Omental fat pad (tissue), 4 donors: ENCODE results near the gene TBX19. TPM values are rescaled to one million over a fixed set of nuclear protein-coding genes. Genes with fewer than 3 reads are reported as not detected.

Experiments used
- ATAC-seq: fragments of 150-250 bp; one replicate; pipeline ENCODE4 v1.9.1; 2016; ENCODE audit warnings: mild to moderate bottlenecking, moderate library complexity; ENCODE audit not compliant: low FRiP score
- DNase-seq: peaks from one replicate; pipeline ENCODE4 v3.0.0-alpha.2; 2019; ENCODE audit warnings: low spot score
- total RNA-seq, 4 donors: library from RNA; depleted of rRNA; stranded (reverse); fragments of >200 nt; gene quantifications; one replicate each; pipeline ENCODE4 v1.1.0, GENCODE V29; 2016
- TF ChIP-seq, protein P1 (sequence below), 3 donors: fragments of 450-650 bp; IDR thresholded peaks; one replicate each; pipeline ENCODE4 v1.5.1; 2016 to 2017; ENCODE audit warnings: antibody characterized with exemption in 3 of 3, mild to moderate bottlenecking in 3 of 3, moderate library complexity in 2 of 3

Gene TBX19
- total RNA-seq, 4 donors from 2014 or later = 0.56 to 1.4 (median 1.3) TPM

DNA sequence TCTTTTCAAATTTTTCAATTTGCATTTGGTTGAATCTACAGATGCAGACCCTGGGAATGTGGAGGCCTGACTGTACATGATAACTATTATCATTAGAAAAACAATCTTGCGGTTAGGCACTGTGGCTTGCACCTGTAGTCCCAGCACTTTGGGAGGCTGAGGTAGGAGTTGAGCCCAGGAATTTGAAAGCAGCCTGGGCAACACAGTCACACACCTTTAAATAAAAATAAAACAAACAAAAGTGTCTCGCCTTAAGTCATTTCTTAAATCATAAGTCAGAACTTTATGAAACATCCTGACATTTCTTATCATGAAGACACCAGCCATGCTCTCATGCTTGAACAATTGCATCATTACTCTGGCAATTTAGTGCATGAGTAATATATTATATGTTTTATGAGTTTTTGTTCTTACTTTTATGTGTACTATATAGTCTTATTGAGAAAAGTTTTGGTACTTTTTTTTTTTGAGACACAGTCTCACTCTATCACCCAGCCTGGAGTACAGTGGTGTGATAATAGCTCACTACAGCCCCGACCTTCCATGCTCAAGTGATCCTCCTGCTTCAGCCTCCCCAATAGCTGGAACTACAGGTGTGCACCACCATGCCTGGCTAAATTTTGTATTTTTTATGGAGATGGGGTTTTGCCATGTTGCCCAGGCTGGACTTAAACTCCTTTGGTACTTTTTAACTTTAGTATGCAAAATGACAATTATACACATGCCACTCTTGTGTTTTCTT lies 7.8 kb downstream of the TBX19 start:
- DNase-seq (no peak), ATAC-seq (no peak)
- TF ChIP-seq, protein P1, sequence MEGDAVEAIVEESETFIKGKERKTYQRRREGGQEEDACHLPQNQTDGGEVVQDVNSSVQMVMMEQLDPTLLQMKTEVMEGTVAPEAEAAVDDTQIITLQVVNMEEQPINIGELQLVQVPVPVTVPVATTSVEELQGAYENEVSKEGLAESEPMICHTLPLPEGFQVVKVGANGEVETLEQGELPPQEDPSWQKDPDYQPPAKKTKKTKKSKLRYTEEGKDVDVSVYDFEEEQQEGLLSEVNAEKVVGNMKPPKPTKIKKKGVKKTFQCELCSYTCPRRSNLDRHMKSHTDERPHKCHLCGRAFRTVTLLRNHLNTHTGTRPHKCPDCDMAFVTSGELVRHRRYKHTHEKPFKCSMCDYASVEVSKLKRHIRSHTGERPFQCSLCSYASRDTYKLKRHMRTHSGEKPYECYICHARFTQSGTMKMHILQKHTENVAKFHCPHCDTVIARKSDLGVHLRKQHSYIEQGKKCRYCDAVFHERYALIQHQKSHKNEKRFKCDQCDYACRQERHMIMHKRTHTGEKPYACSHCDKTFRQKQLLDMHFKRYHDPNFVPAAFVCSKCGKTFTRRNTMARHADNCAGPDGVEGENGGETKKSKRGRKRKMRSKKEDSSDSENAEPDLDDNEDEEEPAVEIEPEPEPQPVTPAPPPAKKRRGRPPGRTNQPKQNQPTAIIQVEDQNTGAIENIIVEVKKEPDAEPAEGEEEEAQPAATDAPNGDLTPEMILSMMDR (IDR thresholded peaks at IDR 0.05) = no peak

GRCh38 chr1:168291222-168291837 lies 10.7 kb downstream of the TBX19 start:
- no peak for DNase-seq
- no peak for ATAC-seq
- TF ChIP-seq, protein P1 (IDR thresholded peaks at IDR 0.05) = no peak

DNA sequence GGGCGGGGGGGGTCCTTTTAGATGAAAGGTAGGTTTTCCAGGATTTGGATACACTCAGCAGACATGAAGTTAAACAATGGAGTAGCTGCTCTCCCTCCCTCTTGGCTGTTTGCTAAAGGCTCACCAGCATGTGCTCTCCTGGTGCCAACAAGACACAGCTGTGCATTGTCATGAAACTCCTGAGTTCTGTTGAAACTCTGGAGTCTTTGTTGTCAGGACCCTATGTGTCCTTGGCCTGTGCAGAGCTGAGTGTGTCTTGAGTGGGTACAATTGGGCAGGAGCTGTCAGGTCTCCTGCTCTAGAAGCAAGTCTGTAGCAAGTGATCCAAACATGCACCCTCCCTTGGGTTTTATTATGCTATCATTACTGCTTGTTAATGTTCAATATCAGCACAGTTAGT lies 12.7 kb downstream of the TBX19 start:
- DNase-seq (no peak), ATAC-seq (no peak)
- TF ChIP-seq, protein P1 (IDR thresholded peaks at IDR 0.05) = no peak

- no peak for ATAC-seq
- DNase-seq = no peak
- TF ChIP-seq, protein P1 (IDR thresholded peaks at IDR 0.05) = no peak
Observed at GRCh38 chr1:168295411-168296114, 14.9 kb downstream of the TBX19 start.

GRCh38 chr1:168297019-168297730 lies 16.5 kb downstream of the TBX19 start:
- no peak for ATAC-seq
- DNase-seq = no peak
- TF ChIP-seq, protein P1 (IDR thresholded peaks at IDR 0.05) = no peak

- ATAC-seq = no peak
- TF ChIP-seq, protein P1 (IDR thresholded peaks at IDR 0.05) = no peak
- no peak for DNase-seq
Observed at GRCh38 chr1:168298446-168298845, 17.8 kb downstream of the TBX19 start.
